Measurements from ENCODE around the gene MKLN1.

Gene MKLN1

GRCh38 chr7:131289051-131289450 lies 38.6 kb upstream of the MKLN1 start:
- DNase-seq (ENCODE audit: extremely low read depth, low read depth) = no peak
- TF ChIP-seq, protein P1, sequence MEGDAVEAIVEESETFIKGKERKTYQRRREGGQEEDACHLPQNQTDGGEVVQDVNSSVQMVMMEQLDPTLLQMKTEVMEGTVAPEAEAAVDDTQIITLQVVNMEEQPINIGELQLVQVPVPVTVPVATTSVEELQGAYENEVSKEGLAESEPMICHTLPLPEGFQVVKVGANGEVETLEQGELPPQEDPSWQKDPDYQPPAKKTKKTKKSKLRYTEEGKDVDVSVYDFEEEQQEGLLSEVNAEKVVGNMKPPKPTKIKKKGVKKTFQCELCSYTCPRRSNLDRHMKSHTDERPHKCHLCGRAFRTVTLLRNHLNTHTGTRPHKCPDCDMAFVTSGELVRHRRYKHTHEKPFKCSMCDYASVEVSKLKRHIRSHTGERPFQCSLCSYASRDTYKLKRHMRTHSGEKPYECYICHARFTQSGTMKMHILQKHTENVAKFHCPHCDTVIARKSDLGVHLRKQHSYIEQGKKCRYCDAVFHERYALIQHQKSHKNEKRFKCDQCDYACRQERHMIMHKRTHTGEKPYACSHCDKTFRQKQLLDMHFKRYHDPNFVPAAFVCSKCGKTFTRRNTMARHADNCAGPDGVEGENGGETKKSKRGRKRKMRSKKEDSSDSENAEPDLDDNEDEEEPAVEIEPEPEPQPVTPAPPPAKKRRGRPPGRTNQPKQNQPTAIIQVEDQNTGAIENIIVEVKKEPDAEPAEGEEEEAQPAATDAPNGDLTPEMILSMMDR (IDR thresholded peaks at IDR 0.05; ENCODE audit: low read depth, low read length) = no peak

GRCh38 chr7:131292141-131292905 lies 35.4 kb upstream of the MKLN1 start:
- TF ChIP-seq, protein P1 (IDR thresholded peaks at IDR 0.05; ENCODE audit: low read depth, low read length) = no peak
- DNase-seq (ENCODE audit: extremely low read depth, low read depth) = no peak

GRCh38 chr7:131293018-131293417 lies 34.7 kb upstream of the MKLN1 start:
- TF ChIP-seq, protein P1 (IDR thresholded peaks at IDR 0.05; ENCODE audit: low read depth, low read length) = no peak
- no peak for DNase-seq (ENCODE audit: extremely low read depth, low read depth)

- TF ChIP-seq, protein P1 (IDR thresholded peaks at IDR 0.05; ENCODE audit: low read depth, low read length) = no peak
- DNase-seq (ENCODE audit: extremely low read depth, low read depth) = no peak
Observed at GRCh38 chr7:131294553-131294952, 33.1 kb upstream of the MKLN1 start.

- TF ChIP-seq, protein P1 (IDR thresholded peaks at IDR 0.05; ENCODE audit: low read depth, low read length) = no peak
- no peak for DNase-seq (ENCODE audit: extremely low read depth, low read depth)
Observed at GRCh38 chr7:131298608-131298992, 29.1 kb upstream of the MKLN1 start.

- TF ChIP-seq, protein P1 (IDR thresholded peaks at IDR 0.05; ENCODE audit: low read depth, low read length) = no peak
- no peak for DNase-seq (ENCODE audit: extremely low read depth, low read depth)
Observed at GRCh38 chr7:131299074-131299473, 28.6 kb upstream of the MKLN1 start.

DNA sequence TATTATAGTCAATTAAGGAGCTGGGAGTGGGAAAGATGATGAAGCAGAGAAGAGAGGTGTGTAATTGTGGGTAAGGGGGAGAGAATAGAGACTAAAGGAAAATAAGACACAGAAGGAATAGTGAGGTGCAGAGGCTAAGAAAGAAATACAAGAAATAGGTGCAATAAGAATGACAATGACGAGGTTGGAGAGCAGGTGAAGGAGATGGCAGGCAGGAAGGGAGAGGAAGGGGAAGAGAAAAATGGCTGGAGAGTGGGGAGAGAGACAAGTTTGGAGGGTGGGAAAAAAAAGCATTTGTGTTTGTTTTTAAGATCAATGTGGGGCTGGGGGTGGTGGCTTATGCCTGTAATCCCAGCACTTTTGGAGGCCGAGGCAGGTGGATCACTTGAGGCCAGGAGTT lies 27.6 kb upstream of the MKLN1 start:
- TF ChIP-seq, protein P1 (IDR thresholded peaks at IDR 0.05; ENCODE audit: low read depth, low read length) = no peak
- DNase-seq (ENCODE audit: extremely low read depth, low read depth) = no peak
